Measurements from ENCODE around the gene EFS. TPM values are rescaled to one million over a fixed set of nuclear protein-coding genes. Genes with fewer than 3 reads are reported as not detected.

EFS gene
- total RNA-seq, 1 donor from 2014 or later = 17.2 TPM

DNA sequence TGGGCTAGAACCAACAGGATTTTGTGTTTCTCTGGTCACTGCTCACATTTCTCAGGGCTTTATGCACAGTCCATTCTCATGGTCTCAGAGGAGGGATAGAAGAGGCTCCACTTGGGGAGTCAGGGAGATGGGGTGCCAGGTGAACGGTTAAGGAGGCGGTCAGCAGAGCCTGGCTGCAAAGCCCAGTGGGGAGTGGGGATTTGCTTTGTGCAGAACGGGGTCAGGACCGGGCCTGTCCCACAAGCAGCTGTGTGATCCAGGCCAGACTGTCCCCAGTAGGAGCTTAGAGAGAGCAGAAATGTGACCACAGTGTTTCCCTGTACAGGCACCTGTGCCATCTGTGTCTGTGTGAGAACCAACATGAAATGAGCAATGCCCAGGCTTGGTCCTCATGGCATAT lies 16.0 kb upstream of the EFS start:
- Histone ChIP-seq H3K36me3 (ENCODE audit: control insufficient read depth in 3 of 3, insufficient read depth in 3 of 3, low read length in 3 of 3) (peaks cover 3 to 54% (median 22%) of the 10 kb centered on the region in 3 donors), H3K27me3 (ENCODE audit: control insufficient read depth in 3 of 3, insufficient read depth in 3 of 3, low read length in 3 of 3) (peaks cover 0 to 9% (median 0%) of the 10 kb centered on the region in 3 donors), H3K4me3 (ENCODE audit: low read length in 3 of 3) (no peak overlapping the region), H3K9ac (ENCODE audit: low read depth in 1 of 3, low read length in 3 of 3) (no peak overlapping the region), H3K27ac (ENCODE audit: low read depth, low read length) (no peak overlapping the region), H3K4me1 (ENCODE audit: control insufficient read depth in 3 of 3, insufficient read depth in 3 of 3, low read length in 3 of 3) (no peaks in the 10 kb centered on the region), H3K9me3 (ENCODE audit: control insufficient read depth in 3 of 3, low read length in 3 of 3) (no peaks in the 10 kb centered on the region)

DNA sequence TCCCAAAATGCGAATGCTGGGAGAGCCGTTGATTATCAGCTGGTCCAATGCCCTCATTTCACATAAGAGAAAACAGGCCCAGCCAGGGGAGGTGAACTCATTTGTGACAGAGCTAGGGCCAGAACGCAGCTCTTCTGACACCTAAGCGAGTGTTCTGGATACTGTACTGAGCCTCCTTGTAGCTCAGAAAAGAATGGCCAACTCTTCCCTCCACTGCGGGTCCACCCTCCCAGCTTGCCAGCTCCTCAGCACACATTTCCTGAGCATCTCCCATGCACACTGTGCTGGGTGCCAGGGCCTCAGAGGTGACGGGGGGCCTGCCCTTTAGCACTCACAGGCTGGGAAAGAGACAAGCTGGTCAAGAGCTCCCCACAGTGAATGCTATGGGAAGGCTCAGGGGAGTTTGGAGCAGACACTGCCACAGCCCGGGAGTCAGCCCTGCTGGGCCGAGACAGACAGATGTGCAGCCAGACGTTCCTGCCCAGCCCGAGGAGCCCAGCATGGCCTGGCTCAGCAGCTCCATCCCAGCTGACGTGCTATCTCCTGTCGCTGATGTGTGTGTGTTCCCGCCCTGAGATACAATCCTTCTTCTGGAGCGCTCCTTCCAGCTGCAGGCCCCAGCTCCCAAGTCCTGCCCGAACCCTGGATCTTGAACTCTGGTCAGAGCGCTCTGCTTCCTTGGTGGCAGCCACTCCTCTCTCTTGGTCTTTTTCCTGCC lies 15.4 kb upstream of the EFS start:
- H3K27ac ChIP-seq (ENCODE audit: low read depth, low read length) = no peak overlapping the region
- peaks cover 3 to 48% (median 18%) of the 10 kb centered on the region in 3 donors for H3K36me3 ChIP-seq (ENCODE audit: control insufficient read depth in 3 of 3, insufficient read depth in 3 of 3, low read length in 3 of 3)
- H3K9me3 ChIP-seq (ENCODE audit: control insufficient read depth in 3 of 3, low read length in 3 of 3) = no peaks in the 10 kb centered on the region
- no peak overlapping the region for H3K9ac ChIP-seq (ENCODE audit: low read depth in 1 of 3, low read length in 3 of 3)
- no peaks in the 10 kb centered on the region for H3K4me1 ChIP-seq (ENCODE audit: control insufficient read depth in 3 of 3, insufficient read depth in 3 of 3, low read length in 3 of 3)
- H3K27me3 ChIP-seq (ENCODE audit: control insufficient read depth in 3 of 3, insufficient read depth in 3 of 3, low read length in 3 of 3) = peaks cover 0 to 9% (median 0%) of the 10 kb centered on the region in 3 donors
- H3K4me3 ChIP-seq (ENCODE audit: low read length in 3 of 3) = no peak overlapping the region

DNA sequence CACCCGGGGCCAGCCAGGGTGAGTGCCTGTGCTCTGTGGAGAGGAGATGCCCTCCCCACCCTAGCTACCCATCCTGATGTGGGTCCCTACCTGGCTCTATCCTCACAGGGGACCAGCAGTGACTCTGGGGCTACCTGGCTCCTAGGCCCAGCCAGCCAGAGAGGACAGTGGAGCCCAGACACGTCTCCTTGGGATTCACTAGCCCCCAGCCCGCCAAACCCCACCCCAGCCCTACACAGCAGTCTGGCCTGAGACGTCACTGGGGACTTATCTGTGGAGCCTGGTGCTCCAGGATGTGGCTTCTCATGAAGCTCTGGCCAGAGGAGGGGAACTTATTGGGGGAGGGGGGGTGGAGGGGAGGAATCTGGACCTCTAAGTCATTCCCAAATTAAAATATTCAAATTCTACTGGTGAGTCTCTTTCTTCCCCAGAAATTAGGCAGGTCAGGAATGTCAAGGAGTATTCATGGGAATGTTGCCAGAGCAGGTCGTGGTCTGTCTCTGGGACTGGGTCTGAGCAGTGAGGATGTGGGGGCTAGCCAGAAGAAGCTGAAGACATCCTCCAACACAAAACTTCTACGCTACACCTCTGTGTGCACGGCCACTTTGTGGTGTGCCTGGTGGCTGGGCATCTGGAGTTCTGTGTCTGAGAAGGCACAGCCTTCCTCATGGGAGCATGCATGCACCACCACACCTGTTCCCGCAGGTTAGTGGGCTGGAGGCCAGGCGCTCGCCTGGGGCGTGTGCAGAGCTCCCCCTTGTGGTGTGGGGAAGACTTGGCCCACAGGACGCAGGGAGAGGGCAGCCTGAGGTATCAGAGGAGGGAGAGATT lies 14.6 kb upstream of the EFS start:
- H3K36me3 ChIP-seq (ENCODE audit: control insufficient read depth in 3 of 3, insufficient read depth in 3 of 3, low read length in 3 of 3) = peaks cover 3 to 40% (median 12%) of the 10 kb centered on the region in 3 donors
- H3K27ac ChIP-seq (ENCODE audit: low read depth, low read length) = no peak overlapping the region
- H3K9me3 ChIP-seq (ENCODE audit: control insufficient read depth in 3 of 3, low read length in 3 of 3) = no peaks in the 10 kb centered on the region
- no peak overlapping the region for H3K9ac ChIP-seq (ENCODE audit: low read depth in 1 of 3, low read length in 3 of 3)
- peaks cover 0 to 9% (median 0%) of the 10 kb centered on the region in 3 donors for H3K27me3 ChIP-seq (ENCODE audit: control insufficient read depth in 3 of 3, insufficient read depth in 3 of 3, low read length in 3 of 3)
- no peak overlapping the region for H3K4me3 ChIP-seq (ENCODE audit: low read length in 3 of 3)
- H3K4me1 ChIP-seq (ENCODE audit: control insufficient read depth in 3 of 3, insufficient read depth in 3 of 3, low read length in 3 of 3) = no peaks in the 10 kb centered on the region

DNA sequence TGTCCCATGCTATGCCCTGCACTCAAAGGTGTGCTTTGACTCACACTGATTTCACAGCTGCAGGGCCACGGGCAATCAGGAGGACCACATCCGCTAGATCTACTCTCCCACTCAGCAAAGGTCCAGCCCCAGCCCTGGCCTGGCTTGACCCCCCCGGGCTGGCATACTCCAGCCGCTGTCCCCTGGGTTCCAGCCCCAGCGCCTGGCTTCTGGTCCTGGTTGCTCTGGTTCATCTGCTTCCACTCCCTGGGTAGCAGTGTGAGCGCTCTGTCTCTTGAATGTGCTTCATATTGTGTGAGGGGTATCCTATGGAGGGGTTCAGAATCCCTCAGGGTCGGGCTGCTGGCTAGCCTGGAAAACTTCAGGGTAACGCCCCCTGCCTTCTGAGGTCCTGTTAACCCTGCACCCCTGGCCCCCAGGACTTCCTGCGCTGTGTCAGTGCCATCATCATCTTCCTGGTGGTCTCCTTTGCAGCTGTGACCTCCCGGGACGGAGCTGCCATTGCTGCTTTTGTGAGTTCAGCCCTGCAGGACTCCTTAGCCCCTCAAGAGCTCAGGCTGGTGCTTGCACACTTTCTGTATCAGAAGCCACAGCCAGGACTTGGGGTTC lies 13.7 kb upstream of the EFS start:
- Histone ChIP-seq H3K4me1 (ENCODE audit: control insufficient read depth in 3 of 3, insufficient read depth in 3 of 3, low read length in 3 of 3) (no peaks in the 10 kb centered on the region), H3K27me3 (ENCODE audit: control insufficient read depth in 3 of 3, insufficient read depth in 3 of 3, low read length in 3 of 3) (peaks cover 0 to 9% (median 0%) of the 10 kb centered on the region in 3 donors), H3K9ac (ENCODE audit: low read depth in 1 of 3, low read length in 3 of 3) (no peak overlapping the region)

DNA sequence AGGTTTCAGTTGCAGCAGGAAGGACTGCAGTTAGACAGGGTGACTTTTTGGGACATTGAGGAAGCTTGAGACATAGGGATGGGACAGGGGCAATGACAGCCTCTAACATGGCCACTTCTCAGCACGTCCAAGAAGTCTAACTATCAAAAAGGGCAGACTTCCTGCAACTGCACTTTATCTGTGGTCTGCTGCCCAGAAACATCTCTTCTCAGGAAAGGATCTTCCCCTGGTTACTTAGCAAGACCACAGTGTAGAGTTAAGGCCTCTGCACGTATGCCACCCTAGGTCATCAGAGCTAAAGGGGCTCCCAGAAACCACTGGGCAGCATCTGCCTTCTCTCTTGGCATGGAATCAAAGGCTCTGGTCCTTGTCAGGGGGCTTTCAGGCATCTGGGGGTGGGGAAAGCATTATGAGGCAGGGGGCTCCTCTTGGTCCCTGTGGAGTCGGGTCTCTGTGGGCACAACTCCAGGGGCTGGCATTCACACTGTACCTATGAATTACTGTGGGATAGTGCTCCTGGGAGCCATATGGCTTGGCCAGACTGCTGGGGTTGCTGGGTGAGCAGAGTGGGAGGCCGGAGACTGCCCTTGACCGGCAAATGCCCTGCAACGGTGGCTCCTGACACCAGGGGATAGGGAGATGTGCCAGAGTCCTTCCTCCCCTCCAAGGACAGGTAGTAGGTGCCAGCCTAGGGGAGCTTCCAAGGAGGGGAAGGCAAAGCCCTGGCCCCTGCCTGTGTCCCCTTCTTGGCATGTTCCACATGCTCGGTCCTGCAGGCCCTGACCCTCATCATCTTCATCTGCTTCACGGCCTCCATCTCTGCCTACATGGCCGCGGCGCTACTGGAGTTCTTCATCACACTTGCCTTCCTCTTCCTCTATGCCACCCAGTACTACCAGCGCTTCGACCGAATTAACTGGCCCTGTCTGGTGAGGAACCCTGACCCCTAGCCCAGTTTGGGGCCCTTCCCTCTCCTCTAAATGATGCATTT lies 12.9 kb upstream of the EFS start:
- H3K27ac ChIP-seq (ENCODE audit: low read depth, low read length) = no peak overlapping the region
- H3K4me1 ChIP-seq (ENCODE audit: control insufficient read depth in 3 of 3, insufficient read depth in 3 of 3, low read length in 3 of 3) = no peaks in the 10 kb centered on the region
- H3K27me3 ChIP-seq (ENCODE audit: control insufficient read depth in 3 of 3, insufficient read depth in 3 of 3, low read length in 3 of 3) = peaks cover 0 to 9% (median 0%) of the 10 kb centered on the region in 3 donors
- H3K9me3 ChIP-seq (ENCODE audit: control insufficient read depth in 3 of 3, low read length in 3 of 3) = no peaks in the 10 kb centered on the region
- peak overlapping the region in 1 of 3 donors; percentile 21 for H3K9ac ChIP-seq (ENCODE audit: low read depth in 1 of 3, low read length in 3 of 3)
- peaks cover 3 to 26% (median 8%) of the 10 kb centered on the region in 3 donors for H3K36me3 ChIP-seq (ENCODE audit: control insufficient read depth in 3 of 3, insufficient read depth in 3 of 3, low read length in 3 of 3)
- H3K4me3 ChIP-seq (ENCODE audit: low read length in 3 of 3) = no peak overlapping the region

More for the DNA sequence above, 13.7 kb upstream of the EFS start:
- H3K9me3 ChIP-seq (ENCODE audit: control insufficient read depth in 3 of 3, low read length in 3 of 3) = no peaks in the 10 kb centered on the region
- no peak overlapping the region for H3K4me3 ChIP-seq (ENCODE audit: low read length in 3 of 3)
- H3K27ac ChIP-seq (ENCODE audit: low read depth, low read length) = no peak overlapping the region
- H3K36me3 ChIP-seq (ENCODE audit: control insufficient read depth in 3 of 3, insufficient read depth in 3 of 3, low read length in 3 of 3) = peaks cover 3 to 34% (median 11%) of the 10 kb centered on the region in 3 donors

DNA sequence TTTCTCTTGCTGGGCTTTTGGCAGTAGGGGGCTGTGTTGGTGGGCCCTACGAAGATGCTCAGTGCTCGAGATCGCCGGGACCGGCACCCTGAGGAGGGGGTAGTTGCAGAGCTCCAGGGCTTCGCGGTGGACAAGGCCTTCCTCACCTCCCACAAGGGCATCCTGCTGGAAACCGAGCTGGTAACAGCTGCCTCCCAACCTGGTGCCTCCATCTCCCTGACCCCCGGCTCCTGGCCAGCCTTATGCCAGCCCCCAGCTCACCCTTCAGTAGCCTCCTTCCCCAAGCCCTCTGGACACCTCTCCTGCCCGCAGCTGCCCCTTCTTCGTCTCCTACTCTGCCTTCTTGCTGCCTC lies 12.2 kb upstream of the EFS start:
- peaks cover under 1 to 19% (median 3%) of the 10 kb centered on the region in 3 donors for H3K36me3 ChIP-seq (ENCODE audit: control insufficient read depth in 3 of 3, insufficient read depth in 3 of 3, low read length in 3 of 3)
- H3K27ac ChIP-seq (ENCODE audit: low read depth, low read length) = no peak overlapping the region
- H3K4me3 ChIP-seq (ENCODE audit: low read length in 3 of 3) = no peak overlapping the region
- no peaks in the 10 kb centered on the region for H3K9me3 ChIP-seq (ENCODE audit: control insufficient read depth in 3 of 3, low read length in 3 of 3)
- H3K4me1 ChIP-seq (ENCODE audit: control insufficient read depth in 3 of 3, insufficient read depth in 3 of 3, low read length in 3 of 3) = no peaks in the 10 kb centered on the region
- peak overlapping the region in 1 of 3 donors; percentile 21 for H3K9ac ChIP-seq (ENCODE audit: low read depth in 1 of 3, low read length in 3 of 3)
- peaks cover 0 to 9% (median 0%) of the 10 kb centered on the region in 3 donors for H3K27me3 ChIP-seq (ENCODE audit: control insufficient read depth in 3 of 3, insufficient read depth in 3 of 3, low read length in 3 of 3)

DNA sequence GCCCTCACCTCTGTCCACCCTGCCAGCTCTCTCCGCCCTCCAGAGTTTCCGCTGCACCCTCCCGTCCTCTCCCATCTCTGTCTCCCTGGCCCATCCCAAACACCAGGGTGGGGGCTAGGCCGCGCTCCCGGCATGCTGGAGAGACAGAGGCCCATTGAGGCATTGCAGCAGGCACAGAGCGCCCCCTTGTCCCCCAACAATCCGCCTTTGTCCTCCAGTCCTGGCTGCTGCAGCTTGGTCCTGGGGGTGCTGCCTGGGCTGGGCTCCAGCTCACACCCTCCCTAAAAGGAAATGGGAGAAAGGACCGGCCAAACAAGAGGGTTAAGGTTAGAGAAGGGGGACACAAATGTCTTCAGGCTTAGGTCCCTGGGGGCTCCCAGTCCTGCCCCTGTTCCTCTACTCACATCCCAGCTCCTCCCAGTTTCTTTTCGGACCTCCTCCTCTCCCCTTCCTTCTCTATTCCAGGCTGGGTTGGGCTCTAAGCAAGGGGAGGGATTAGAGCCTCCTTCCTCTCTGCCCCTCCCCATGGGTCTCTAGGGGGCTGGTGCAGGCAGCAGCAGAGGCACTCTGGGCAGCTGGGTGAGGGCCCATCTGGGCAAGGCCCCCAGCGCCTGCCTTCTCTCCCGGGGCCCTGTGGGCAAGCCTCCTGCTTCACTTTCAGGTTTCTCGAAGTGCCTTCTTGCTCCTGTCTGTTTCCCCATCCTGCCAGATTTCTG lies 11.7 kb upstream of the EFS start, which contains the start of gene CMTM5:
Gene CMTM5 (plus strand): TSS at position 565 of the 716 bp plus-strand sequence. CDS start 206 bp downstream, outside the sequence.
- Histone ChIP-seq H3K9ac (ENCODE audit: low read depth in 1 of 3, low read length in 3 of 3) (peak within 1 kb of the TSS in 1 of 3 donors; percentile 21), H3K36me3 (ENCODE audit: control insufficient read depth in 3 of 3, insufficient read depth in 3 of 3, low read length in 3 of 3) (peaks cover 0 to 14% (median 3%) of the 10 kb centered on the region in 3 donors), H3K9me3 (ENCODE audit: control insufficient read depth in 3 of 3, low read length in 3 of 3) (no peaks in the 10 kb centered on the region), H3K27ac (ENCODE audit: low read depth, low read length) (no peak within 1 kb of the TSS), H3K4me3 (ENCODE audit: low read length in 3 of 3) (peak within 1 kb of the TSS in 1 of 3 donors; percentile 45), H3K27me3 (ENCODE audit: control insufficient read depth in 3 of 3, insufficient read depth in 3 of 3, low read length in 3 of 3) (peaks cover 0 to 9% (median 0%) of the 10 kb centered on the region in 3 donors), H3K4me1 (ENCODE audit: control insufficient read depth in 3 of 3, insufficient read depth in 3 of 3, low read length in 3 of 3) (no peaks in the 10 kb centered on the region)

DNA sequence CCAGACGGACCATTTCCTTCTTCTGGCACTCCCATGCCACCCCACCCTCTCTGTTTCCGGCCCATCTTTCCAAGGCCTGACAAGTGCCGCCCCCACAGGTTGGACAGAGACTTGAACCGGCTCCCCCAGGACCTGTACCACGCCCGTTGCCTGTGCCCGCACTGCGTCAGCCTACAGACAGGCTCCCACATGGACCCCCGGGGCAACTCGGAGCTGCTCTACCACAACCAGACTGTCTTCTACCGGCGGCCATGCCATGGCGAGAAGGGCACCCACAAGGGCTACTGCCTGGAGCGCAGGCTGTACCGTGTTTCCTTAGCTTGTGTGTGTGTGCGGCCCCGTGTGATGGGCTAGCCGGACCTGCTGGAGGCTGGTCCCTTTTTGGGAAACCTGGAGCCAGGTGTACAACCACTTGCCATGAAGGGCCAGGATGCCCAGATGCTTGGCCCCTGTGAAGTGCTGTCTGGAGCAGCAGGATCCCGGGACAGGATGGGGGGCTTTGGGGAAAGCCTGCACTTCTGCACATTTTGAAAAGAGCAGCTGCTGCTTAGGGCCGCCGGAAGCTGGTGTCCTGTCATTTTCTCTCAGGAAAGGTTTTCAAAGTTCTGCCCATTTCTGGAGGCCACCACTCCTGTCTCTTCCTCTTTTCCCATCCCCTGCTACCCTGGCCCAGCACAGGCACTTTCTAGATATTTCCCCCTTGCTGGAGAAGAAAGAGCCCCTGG lies 10.7 kb upstream of the EFS start:
- Histone ChIP-seq H3K9me3 (ENCODE audit: control insufficient read depth in 3 of 3, low read length in 3 of 3) (no peaks in the 10 kb centered on the region), H3K27me3 (ENCODE audit: control insufficient read depth in 3 of 3, insufficient read depth in 3 of 3, low read length in 3 of 3) (peaks cover 0 to 13% (median 0%) of the 10 kb centered on the region in 3 donors), H3K4me3 (ENCODE audit: low read length in 3 of 3) (no peak overlapping the region), H3K36me3 (ENCODE audit: control insufficient read depth in 3 of 3, insufficient read depth in 3 of 3, low read length in 3 of 3) (peaks cover 0 to 5% (median 0%) of the 10 kb centered on the region in 3 donors), H3K4me1 (ENCODE audit: control insufficient read depth in 3 of 3, insufficient read depth in 3 of 3, low read length in 3 of 3) (no peaks in the 10 kb centered on the region), H3K27ac (ENCODE audit: low read depth, low read length) (no peak overlapping the region), H3K9ac (ENCODE audit: low read depth in 1 of 3, low read length in 3 of 3) (no peak overlapping the region)

Measured in skeletal muscle tissue (tissue), 4 donors.